AG09319 (cell line): ENCODE measurements around the gene CRISPLD2.
"Not testable (repeated sequence)": the region's sequence is repeated elsewhere in the genome, so short reads cannot be mapped to it uniquely, and the experiment has no call there.

Experiments used
- DNase-seq: peaks from one replicate; pipeline ENCODE4 v3.0.0-alpha.2; 2010; ENCODE audit warnings: low read depth; ENCODE audit errors: extremely low read depth
- TF ChIP-seq, protein P1 (sequence below): IDR thresholded peaks from 2 replicates; pipeline ENCODE4 v1.5.1; 2011; ENCODE audit warnings: low read depth, mild to moderate bottlenecking, inconsistent platforms, low read length, moderate library complexity

The CRISPLD2 gene

DNA sequence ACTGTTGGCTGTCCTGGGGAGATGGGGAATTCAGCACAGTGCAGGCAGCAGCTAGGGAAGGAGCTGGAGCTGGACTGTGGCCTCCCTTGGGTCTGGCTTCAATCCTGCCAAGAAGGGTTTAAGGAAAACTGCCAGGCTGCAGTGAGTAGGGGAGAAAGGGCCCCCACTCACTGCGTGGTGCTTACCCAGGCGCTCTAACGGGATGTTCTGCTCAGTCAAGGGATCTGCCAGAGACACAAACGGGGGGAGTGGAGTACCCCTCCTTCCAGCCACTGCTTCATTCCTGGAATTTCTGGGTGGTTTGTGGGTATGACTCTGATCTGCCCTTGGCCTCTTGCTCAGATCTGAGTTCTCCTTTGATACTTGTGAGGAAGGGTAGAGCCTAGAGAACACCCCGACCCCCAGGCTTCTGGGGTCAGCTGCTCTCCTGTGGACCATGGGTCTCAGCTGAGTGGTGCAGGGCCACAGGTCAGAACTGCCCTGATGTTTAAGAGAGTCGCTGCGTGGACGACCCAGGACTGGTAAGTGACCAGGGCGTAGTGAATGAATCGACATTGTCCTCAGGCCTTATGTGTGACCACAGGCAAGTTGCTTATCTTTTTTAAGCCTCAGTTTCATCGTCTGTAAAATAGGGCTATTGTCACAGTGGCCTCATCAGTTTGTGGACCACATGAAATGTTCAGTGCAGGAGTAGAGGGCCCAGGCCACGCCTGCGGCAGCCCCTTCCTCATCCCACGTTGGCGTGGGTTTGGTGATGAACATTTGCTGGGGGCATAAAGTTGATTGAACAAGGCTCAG, 9.6 kb downstream of the CRISPLD2 start:
- no peak for DNase-seq
- TF ChIP-seq, protein P1, sequence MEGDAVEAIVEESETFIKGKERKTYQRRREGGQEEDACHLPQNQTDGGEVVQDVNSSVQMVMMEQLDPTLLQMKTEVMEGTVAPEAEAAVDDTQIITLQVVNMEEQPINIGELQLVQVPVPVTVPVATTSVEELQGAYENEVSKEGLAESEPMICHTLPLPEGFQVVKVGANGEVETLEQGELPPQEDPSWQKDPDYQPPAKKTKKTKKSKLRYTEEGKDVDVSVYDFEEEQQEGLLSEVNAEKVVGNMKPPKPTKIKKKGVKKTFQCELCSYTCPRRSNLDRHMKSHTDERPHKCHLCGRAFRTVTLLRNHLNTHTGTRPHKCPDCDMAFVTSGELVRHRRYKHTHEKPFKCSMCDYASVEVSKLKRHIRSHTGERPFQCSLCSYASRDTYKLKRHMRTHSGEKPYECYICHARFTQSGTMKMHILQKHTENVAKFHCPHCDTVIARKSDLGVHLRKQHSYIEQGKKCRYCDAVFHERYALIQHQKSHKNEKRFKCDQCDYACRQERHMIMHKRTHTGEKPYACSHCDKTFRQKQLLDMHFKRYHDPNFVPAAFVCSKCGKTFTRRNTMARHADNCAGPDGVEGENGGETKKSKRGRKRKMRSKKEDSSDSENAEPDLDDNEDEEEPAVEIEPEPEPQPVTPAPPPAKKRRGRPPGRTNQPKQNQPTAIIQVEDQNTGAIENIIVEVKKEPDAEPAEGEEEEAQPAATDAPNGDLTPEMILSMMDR = no peak

DNA sequence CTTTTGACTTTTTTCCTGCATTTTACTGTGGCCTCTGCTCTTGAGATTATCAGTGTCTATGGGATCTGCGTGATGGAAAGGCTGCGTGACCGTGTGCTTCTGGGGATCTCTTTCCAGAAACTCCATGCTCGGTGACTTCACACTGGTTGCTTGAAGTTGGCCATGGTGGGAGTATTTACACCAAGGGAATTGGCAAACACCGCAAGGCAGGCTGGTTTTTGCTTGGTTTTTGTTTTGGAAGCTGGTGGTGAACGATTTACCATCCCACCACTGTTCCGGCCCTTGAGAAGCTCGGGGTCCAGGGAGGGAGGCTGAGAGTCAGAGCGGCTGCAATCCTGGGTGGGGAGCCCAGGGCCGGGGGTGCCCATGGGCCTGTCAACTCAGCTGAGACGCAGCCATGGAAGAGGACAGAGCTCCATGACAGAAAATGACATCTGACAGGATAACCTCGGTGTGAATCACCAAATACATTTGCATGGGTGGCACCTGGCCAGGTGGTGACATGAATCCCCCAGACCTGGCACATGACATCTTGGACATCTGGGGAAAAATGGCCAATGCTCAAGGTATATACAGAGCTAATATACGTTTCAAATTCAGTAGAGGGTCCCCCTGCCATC, 11.1 kb downstream of the CRISPLD2 start:
- TF ChIP-seq, protein P1 = no peak
- no peak for DNase-seq

DNA sequence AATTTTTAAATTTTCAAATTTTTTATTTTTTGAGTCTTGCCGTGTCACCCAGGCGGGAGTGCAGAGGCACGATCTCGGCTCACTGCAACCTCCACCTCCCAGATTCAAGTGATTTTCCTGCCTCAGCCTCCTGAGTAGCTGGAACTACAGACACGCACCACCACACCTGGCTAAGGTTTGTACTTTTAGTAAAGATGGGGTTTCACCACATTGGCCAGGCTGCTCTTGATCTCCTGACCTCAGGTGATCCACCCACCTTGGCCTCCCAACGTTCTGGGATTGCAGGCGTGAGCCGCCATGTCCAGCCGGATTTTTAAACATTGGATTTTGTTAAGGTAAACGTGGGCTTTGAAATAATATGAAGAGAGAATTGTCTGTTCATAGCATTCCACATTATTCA, 11.9 kb downstream of the CRISPLD2 start:
- DNase-seq = not testable (repeated sequence)

DNA sequence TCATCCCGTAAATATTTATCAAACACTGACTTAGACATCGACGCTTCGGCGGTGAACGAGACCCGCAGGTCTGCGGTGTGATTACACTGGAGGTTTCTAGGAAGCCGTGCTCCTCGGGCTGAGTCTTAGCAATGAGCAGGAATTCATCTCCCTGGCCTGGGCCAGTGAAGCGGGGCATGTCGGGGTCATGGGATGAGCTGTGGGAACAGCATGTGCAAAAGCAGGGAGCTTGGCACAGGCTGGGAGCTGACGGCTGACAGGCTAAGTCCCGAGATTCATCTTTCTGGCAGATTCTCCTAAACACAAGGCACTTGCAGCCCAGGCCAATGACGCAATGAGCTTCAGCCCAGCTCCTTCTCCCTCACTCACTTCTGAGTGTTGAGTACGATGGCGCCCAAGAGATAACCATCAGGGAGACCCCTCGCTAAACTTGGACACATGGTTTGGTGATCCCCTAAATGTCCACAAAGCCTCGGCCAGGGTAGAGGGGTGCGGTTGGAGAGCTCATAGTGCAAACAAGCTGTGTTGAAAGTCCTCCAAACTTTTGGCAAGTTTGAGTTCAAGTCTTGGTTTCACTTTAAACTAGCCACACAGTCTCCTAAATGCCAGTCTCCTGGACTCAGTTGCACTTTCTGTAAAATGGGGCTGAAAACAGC, 12.8 kb downstream of the CRISPLD2 start:
- TF ChIP-seq, protein P1 = no peak

DNA sequence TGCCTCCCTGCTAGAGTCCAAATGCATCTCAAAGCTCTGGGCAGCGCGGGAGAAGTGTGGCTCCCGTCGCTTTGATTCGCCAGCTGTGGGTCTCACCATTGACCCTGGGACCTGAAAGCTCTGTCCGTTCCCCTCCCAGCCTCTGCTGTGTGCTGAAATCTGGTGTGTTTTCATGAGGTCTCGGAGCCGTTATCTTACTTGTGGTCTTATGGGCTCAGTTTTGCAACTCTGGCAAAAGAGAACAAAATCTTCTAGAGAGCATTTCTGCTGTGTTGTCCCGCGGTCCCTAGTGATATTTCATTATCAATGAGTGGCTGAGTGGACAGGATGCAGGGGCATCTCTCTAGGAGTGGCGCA, 13.3 kb downstream of the CRISPLD2 start:
- DNase-seq = no peak
- TF ChIP-seq, protein P1 = no peak

More for the DNA sequence above, 12.8 kb downstream of the CRISPLD2 start:
- DNase-seq = peak; percentile 95

DNA sequence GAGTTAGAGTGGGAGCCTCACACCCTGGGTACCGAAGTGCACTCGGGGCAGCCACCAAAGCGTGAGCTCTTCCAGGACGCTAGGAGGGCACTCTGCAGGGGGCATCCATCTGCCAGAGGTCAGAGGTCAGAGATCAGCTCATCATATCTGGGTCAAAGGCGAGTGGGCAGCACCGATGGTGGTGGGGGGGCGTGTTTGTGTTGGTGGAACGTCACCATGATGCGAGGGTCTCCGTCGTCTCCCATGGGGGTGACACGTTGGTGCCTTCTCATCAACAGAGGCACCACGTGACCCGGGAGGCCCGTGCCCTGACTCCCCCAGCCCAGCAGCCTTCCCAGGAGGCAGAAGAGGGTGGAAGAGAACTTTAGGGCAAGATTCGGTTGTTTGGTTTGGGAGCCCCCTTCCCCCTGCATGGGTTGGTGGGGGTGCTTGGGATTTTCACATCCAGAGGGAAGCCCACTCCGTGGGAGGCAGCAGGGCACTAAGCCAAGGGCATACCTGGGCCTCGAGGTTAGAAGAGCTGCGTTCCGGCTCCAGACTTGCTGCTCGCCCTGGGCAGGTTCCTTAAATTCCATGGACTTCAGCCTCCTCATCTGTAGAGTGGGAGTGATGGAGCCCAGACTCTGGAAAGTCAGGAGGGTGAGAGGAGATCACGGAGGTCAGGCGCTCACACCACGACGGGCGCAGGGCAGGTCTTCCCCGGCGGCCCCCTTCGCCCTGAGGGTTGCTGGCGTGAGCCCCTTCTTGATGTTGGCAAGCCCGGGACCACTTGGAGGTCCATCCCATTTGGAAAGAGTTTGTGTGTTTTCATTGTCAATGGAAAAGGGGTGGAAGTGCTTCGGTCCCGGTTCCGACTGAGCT, 14.0 kb downstream of the CRISPLD2 start:
- TF ChIP-seq, protein P1 = no peak
- no peak for DNase-seq

DNA sequence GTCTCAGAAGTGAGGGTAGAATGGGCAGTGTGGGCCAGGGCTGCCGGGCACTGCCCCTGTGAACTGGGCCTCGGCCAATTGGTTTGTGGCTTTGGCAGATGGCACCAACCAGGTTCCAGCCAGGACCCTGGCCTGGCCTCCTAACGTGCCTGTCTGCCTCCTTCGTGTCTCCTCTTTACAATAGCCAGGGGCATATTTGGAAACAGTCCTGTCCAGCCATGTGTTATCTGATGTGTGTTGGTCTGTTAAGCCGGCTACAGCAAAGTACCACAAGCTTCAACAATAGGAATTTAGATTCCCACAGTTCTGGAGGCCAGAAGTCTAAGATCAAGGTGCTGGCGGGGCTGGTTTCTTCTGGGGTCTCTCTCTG, 14.6 kb downstream of the CRISPLD2 start:
- TF ChIP-seq, protein P1 = no peak
- no peak for DNase-seq
